ENCODE data around the gene NRIP3. TPM values are rescaled to one million over a fixed set of nuclear protein-coding genes. Genes with fewer than 3 reads are reported as not detected.

The NRIP3 gene
- total and polyA plus RNA-seq, 2 of the 13 experiments (the other 11 are each of a cell fraction or from before 2014, with no cell fraction given): 0.04 to 0.07 TPM

- TF ChIP-seq SAP130 (CRISPR knock-in tag; IDR thresholded peaks at IDR 0.05; ENCODE audit: low read depth): no peak
- TF ChIP-seq, protein P1, sequence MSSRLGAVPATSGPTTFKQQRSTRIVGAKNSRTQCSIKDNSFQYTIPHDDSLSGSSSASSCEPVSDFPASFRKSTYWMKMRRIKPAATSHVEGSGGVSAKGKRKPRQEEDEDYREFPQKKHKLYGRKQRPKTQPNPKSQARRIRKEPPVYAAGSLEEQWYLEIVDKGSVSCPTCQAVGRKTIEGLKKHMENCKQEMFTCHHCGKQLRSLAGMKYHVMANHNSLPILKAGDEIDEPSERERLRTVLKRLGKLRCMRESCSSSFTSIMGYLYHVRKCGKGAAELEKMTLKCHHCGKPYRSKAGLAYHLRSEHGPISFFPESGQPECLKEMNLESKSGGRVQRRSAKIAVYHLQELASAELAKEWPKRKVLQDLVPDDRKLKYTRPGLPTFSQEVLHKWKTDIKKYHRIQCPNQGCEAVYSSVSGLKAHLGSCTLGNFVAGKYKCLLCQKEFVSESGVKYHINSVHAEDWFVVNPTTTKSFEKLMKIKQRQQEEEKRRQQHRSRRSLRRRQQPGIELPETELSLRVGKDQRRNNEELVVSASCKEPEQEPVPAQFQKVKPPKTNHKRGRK (CRISPR knock-in tag; IDR thresholded peaks at IDR 0.05): no peak
- peak; percentile 27; the same call in 1 of the 2 replicates for TF ChIP-seq MTERF4 (CRISPR knock-in tag; IDR thresholded peaks at IDR 0.05)
- TF ChIP-seq, protein P2, sequence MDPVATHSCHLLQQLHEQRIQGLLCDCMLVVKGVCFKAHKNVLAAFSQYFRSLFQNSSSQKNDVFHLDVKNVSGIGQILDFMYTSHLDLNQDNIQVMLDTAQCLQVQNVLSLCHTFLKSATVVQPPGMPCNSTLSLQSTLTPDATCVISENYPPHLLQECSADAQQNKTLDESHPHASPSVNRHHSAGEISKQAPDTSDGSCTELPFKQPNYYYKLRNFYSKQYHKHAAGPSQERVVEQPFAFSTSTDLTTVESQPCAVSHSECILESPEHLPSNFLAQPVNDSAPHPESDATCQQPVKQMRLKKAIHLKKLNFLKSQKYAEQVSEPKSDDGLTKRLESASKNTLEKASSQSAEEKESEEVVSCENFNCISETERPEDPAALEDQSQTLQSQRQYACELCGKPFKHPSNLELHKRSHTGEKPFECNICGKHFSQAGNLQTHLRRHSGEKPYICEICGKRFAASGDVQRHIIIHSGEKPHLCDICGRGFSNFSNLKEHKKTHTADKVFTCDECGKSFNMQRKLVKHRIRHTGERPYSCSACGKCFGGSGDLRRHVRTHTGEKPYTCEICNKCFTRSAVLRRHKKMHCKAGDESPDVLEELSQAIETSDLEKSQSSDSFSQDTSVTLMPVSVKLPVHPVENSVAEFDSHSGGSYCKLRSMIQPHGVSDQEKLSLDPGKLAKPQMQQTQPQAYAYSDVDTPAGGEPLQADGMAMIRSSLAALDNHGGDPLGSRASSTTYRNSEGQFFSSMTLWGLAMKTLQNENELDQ (CRISPR knock-in tag; IDR thresholded peaks at IDR 0.05; ENCODE audit: borderline replicate concordance): no peak
- no peak for TF ChIP-seq FOXC1 (CRISPR knock-in tag; IDR thresholded peaks at IDR 0.05; ENCODE audit: borderline replicate concordance)
- 0 out of 2 replicates have a peak, but pooled peaks have one; percentile 72 for TF ChIP-seq EZH2 (conservative IDR thresholded peaks at IDR 0.05; ENCODE audit: low read depth, low read length)
- TF ChIP-seq, protein P3, sequence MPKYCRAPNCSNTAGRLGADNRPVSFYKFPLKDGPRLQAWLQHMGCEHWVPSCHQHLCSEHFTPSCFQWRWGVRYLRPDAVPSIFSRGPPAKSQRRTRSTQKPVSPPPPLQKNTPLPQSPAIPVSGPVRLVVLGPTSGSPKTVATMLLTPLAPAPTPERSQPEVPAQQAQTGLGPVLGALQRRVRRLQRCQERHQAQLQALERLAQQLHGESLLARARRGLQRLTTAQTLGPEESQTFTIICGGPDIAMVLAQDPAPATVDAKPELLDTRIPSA (CRISPR knock-in tag; IDR thresholded peaks at IDR 0.05; ENCODE audit: borderline replicate concordance): no peak
- TF ChIP-seq JUN (CRISPR knock-in tag; IDR thresholded peaks at IDR 0.05): no peak
- TF ChIP-seq HNF4A (CRISPR knock-in tag; IDR thresholded peaks at IDR 0.05): no peak
- TF ChIP-seq, protein P4, sequence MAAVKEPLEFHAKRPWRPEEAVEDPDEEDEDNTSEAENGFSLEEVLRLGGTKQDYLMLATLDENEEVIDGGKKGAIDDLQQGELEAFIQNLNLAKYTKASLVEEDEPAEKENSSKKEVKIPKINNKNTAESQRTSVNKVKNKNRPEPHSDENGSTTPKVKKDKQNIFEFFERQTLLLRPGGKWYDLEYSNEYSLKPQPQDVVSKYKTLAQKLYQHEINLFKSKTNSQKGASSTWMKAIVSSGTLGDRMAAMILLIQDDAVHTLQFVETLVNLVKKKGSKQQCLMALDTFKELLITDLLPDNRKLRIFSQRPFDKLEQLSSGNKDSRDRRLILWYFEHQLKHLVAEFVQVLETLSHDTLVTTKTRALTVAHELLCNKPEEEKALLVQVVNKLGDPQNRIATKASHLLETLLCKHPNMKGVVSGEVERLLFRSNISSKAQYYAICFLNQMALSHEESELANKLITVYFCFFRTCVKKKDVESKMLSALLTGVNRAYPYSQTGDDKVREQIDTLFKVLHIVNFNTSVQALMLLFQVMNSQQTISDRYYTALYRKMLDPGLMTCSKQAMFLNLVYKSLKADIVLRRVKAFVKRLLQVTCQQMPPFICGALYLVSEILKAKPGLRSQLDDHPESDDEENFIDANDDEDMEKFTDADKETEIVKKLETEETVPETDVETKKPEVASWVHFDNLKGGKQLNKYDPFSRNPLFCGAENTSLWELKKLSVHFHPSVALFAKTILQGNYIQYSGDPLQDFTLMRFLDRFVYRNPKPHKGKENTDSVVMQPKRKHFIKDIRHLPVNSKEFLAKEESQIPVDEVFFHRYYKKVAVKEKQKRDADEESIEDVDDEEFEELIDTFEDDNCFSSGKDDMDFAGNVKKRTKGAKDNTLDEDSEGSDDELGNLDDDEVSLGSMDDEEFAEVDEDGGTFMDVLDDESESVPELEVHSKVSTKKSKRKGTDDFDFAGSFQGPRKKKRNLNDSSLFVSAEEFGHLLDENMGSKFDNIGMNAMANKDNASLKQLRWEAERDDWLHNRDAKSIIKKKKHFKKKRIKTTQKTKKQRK (IDR thresholded peaks at IDR 0.05; ENCODE audit: low read length): no peak
- no peak for TF ChIP-seq YY1 (IDR thresholded peaks at IDR 0.05; ENCODE audit: insufficient read depth, insufficient replicate concordance, low read depth, low read length)
- TF ChIP-seq PHF5A (CRISPR knock-in tag; IDR thresholded peaks at IDR 0.05; ENCODE audit: low read depth, unreplicated experiment): no peak
- TF ChIP-seq FUBP1 (CRISPR knock-in tag; IDR thresholded peaks at IDR 0.05; ENCODE audit: borderline replicate concordance): no peak
- TF ChIP-seq FOXP1 (IDR thresholded peaks at IDR 0.05): no peak
- no peak for TF ChIP-seq FOXP1 (CRISPR knock-in tag; IDR thresholded peaks at IDR 0.05)
- TF ChIP-seq, protein P5, sequence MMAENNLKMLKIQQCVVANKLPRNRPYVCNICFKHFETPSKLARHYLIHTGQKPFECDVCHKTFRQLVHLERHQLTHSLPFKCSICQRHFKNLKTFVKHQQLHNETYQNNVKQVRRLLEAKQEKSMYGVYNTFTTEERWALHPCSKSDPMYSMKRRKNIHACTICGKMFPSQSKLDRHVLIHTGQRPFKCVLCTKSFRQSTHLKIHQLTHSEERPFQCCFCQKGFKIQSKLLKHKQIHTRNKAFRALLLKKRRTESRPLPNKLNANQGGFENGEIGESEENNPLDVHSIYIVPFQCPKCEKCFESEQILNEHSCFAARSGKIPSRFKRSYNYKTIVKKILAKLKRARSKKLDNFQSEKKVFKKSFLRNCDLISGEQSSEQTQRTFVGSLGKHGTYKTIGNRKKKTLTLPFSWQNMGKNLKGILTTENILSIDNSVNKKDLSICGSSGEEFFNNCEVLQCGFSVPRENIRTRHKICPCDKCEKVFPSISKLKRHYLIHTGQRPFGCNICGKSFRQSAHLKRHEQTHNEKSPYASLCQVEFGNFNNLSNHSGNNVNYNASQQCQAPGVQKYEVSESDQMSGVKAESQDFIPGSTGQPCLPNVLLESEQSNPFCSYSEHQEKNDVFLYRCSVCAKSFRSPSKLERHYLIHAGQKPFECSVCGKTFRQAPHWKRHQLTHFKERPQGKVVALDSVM (CRISPR knock-in tag; IDR thresholded peaks at IDR 0.05): no peak
These were observed at the start of gene NRIP3 (continued) for GRCh38 chr11:9003573-9004182.
